ENCODE measurements around the gene IDUA. TPM values are rescaled to one million over a fixed set of nuclear protein-coding genes. Genes with fewer than 3 reads are reported as not detected.
"Not testable (repeated sequence)": the region's sequence is repeated elsewhere in the genome, so short reads cannot be mapped to it uniquely, and the experiment has no call there.

IDUA gene
- total RNA-seq, result 10 to 100 TPM in 2 of 4 donors, 1 to 10 TPM in 2; 6.0 to 13.4 (median 11.1) TPM

DNA sequence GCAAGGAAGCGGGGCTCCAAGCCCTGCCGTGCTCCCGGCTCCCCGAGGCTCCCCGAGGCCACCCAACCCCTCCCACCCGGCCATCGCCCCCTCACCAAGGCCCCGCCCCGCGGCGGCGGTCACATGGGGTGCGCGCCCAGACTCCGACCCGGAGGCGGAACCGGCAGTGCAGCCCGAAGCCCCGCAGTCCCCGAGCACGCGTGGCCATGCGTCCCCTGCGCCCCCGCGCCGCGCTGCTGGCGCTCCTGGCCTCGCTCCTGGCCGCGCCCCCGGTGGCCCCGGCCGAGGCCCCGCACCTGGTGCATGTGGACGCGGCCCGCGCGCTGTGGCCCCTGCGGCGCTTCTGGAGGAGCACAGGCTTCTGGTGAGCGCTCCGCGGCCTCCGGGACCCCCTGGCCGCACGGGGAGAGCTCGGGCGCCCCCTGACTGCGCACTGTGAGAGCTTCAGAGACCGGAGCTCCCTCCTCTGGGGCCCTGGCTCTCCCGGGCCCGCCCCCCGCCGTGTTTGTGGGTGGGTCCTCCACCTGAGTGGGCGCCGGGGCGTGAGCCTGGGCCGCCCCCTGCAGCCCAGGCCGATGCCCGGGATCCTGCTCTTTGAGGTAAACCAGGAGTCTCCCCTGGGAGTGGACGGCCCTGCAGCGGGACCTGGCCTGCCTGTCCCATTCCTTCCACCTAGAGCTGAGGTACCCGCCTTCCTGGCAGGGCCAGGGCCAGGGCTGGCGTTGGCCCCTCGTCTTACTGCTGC, at the start of gene IDUA:
IDUA (plus strand) TSS at position 166 of the 745 bp plus-strand sequence; CDS start at position 207, 41 bp downstream.
- no peak for TF ChIP-seq POLR2A (IDR thresholded peaks at IDR 0.05)
- TF ChIP-seq, protein P1, sequence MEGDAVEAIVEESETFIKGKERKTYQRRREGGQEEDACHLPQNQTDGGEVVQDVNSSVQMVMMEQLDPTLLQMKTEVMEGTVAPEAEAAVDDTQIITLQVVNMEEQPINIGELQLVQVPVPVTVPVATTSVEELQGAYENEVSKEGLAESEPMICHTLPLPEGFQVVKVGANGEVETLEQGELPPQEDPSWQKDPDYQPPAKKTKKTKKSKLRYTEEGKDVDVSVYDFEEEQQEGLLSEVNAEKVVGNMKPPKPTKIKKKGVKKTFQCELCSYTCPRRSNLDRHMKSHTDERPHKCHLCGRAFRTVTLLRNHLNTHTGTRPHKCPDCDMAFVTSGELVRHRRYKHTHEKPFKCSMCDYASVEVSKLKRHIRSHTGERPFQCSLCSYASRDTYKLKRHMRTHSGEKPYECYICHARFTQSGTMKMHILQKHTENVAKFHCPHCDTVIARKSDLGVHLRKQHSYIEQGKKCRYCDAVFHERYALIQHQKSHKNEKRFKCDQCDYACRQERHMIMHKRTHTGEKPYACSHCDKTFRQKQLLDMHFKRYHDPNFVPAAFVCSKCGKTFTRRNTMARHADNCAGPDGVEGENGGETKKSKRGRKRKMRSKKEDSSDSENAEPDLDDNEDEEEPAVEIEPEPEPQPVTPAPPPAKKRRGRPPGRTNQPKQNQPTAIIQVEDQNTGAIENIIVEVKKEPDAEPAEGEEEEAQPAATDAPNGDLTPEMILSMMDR (IDR thresholded peaks at IDR 0.05), result no peak
- H3K4me3 ChIP-seq (ENCODE audit: low read depth, poor library complexity, severe bottlenecking), result peak within 1 kb of the TSS; percentile 62
- 0 to 3% methylated on average over 5 to 11 of the region's 69 CpGs for WGBS, 2 donors
- intact Hi-C loops (cut with DNase I; ENCODE audit: low total_unique reads), result no loop called here
- peak; percentile 63 to 95 for DNase-seq (ENCODE audit: low spot score in 2 of 2)

DNA sequence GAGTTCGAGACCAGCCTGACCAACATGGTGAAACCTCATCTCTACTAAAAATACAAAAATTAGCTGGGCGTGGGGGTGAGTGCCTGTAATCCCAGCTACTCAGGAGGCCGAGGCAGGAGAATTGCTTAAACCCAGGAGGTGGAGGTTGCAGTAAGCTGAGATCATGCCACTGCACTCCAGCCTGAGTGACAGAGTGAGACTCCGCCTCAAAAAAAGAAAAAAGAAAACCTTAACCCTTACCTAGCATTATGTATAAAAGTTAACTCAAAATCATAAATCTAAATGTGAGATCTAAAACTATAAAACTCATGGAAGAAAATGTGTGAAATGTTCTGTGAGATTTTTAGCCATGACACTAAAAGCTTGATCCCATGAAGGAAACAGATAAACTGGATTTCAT, 47.3 kb upstream of the IDUA start:
- intact Hi-C loops (cut with DNase I; ENCODE audit: low total_unique reads); H3K4me3 ChIP-seq (ENCODE audit: low read depth, poor library complexity, severe bottlenecking); DNase-seq (ENCODE audit: low spot score in 2 of 2): not testable (repeated sequence)
- WGBS, 2 donors, result 81 to 89% methylated on average over 4 of the region's 4 CpGs

DNA sequence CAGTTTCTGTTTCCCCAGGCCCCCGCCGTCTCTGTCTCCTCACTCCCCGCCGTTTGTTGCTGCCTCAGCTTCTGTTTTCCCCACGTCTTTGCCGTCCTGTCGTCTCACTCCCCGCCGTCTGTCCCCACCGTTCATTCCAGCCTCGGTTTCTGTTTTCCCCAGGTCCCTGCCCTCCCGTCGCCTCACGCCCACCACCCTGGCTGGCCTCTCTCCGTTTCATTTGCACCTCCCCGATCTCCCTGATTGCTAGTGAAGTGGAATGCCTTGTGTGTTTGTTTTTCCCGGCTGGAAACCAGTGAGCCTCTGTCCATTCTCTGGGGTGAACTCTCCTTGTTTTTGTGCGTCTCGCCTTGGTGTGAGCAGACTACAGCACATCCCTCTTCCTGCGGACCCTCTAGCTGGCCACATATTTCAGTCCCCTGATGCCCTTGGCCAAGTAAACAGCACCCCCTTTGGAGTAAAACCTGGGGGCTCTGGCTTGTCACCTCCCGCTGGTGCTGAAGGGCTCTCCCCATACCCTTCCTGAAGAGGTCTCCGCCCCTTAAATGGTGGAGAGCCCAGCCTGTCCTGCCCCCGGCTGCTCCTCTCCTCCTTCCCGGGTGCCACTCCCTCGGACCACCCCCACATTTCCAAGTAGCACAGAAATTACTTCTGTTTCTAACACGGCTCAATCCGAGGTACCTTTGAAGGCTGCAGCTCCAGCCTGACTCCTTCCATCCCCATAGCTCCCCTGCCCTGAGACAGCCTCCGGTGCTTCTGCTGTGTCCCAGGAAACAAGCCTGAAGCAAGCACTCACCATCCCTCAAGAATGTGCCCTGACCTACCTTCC, 41.4 kb upstream of the IDUA start:
- DNase-seq (ENCODE audit: low spot score in 2 of 2), result peak in 1 of 2 donors; percentile 70
- 75 to 76% methylated on average over 28 of the region's 28 CpGs for WGBS, 2 donors
- intact Hi-C loops (cut with DNase I; ENCODE audit: low total_unique reads), result no loop called here
- H3K4me3 ChIP-seq (ENCODE audit: low read depth, poor library complexity, severe bottlenecking), result no peak overlapping the region
- no peak for TF ChIP-seq POLR2A (IDR thresholded peaks at IDR 0.05)
- TF ChIP-seq, protein P1 (IDR thresholded peaks at IDR 0.05), result no peak

DNA sequence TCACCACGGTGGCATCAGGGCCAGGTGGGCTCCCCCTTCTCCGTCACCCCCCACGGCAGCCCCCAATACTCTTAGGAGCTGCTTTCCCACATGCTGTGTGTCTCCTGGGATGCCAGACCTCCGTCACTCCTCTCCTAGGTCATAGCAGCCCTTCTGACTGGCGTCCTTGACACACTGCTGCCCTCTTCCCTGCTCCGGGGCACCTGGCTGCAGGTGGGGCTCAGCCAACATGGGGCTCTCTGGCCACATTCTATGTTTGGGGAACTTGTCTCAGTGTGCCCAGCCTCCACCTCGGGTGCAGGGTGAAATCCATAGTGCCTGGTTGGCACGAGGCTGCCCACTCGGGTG, 40.8 kb upstream of the IDUA start:
- intact Hi-C loops (cut with DNase I; ENCODE audit: low total_unique reads), result no loop called here

DNA sequence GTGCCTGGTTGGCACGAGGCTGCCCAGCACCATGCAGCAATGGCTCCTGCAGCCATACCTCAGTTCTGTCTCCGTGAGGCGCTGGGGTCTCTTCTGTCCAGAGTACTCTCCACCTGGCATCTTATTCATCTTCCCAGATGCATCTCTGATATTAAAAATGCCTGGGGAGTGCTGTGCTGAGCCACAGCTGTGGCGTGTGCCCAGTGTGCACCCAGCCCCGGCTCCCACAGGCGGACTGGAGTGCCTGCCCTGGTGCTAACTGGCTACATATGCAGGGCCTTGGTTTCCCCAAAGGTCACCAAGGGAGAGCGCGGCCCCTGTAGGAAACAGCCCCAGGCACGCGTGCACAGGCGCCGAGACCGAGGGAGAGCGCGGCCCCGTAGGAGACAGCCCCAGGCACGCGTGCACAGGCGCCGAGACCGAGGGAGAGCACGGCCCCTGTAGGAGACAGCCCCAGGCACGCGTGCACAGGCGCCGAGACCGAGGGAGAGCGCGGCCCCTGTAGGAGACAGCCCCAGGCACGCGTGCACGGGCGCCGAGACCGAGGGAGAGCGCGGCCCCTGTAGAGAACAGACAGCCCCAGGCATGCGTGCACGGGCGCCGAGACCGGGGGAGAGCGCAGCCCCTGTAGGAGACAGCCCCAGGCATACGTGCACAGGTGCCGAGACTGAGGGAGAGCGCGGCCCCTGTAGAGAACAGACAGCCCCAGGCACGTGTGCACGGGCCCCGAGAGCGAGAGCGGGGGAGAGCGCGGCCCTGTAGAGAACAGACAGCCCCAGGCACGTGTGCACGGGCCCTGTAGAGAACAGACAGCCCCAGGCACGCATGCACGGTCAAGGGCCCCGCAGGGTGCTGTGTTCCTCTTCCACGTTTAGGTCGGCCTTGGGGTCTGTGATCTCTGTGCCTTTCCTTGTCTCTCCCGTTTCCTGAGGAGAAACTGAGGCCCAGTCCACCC, 40.0 kb upstream of the IDUA start:
- TF ChIP-seq, protein P1 (IDR thresholded peaks at IDR 0.05), result no peak
- no peak for TF ChIP-seq POLR2A (IDR thresholded peaks at IDR 0.05)
- WGBS, 2 donors, result 66 to 71% methylated on average over 47 to 62 of the region's 62 CpGs
- H3K4me3 ChIP-seq (ENCODE audit: low read depth, poor library complexity, severe bottlenecking), result no peak overlapping the region
- peak in 1 of 2 donors; percentile 53 for DNase-seq (ENCODE audit: low spot score in 2 of 2)
- intact Hi-C loops (cut with DNase I; ENCODE audit: low total_unique reads), result no loop called here

More for the DNA sequence above, 40.8 kb upstream of the IDUA start:
- peak in 1 of 2 donors; percentile 77 for DNase-seq (ENCODE audit: low spot score in 2 of 2)
- 81 to 84% methylated on average over 7 to 9 of the region's 9 CpGs for WGBS, 2 donors
- H3K4me3 ChIP-seq (ENCODE audit: low read depth, poor library complexity, severe bottlenecking), result no peak overlapping the region
- no peak for TF ChIP-seq POLR2A (IDR thresholded peaks at IDR 0.05)
- TF ChIP-seq, protein P1 (IDR thresholded peaks at IDR 0.05), result no peak
